ENCODE data around the gene FRRS1L.

Gene FRRS1L

GRCh38 chr9:109092051-109092580 lies 74.9 kb downstream of the FRRS1L start:
- DNase-seq (ENCODE audit: low spot score) (no peak), ATAC-seq (ENCODE audit: low read depth) (no peak)
- Histone ChIP-seq H3K4me1 (ENCODE audit: insufficient read depth, poor library complexity, severe bottlenecking) (no peaks in the 10 kb centered on the region), H3K27me3 (ENCODE audit: insufficient read depth, poor library complexity, severe bottlenecking) (no peaks in the 10 kb centered on the region), H3K36me3 (ENCODE audit: low read depth) (peaks cover 69% of the 10 kb centered on the region), H3K9me3 (ENCODE audit: severe bottlenecking) (no peaks in the 10 kb centered on the region), H3K27ac (ENCODE audit: poor library complexity, severe bottlenecking) (no peak overlapping the region), H3K4me3 (ENCODE audit: severe bottlenecking) (no peak overlapping the region)
- TF ChIP-seq CTCF (IDR thresholded peaks at IDR 0.05; ENCODE audit: poor library complexity, severe bottlenecking): no peak

GRCh38 chr9:109088221-109088620 lies 78.8 kb downstream of the FRRS1L start:
- ATAC-seq (ENCODE audit: low read depth) (peak; percentile 31; the same call in 1 of the 3 replicates), DNase-seq (ENCODE audit: low spot score) (no peak)
- Histone ChIP-seq H3K27me3 (ENCODE audit: insufficient read depth, poor library complexity, severe bottlenecking) (no peaks in the 10 kb centered on the region), H3K4me1 (ENCODE audit: insufficient read depth, poor library complexity, severe bottlenecking) (no peaks in the 10 kb centered on the region), H3K9me3 (ENCODE audit: severe bottlenecking) (no peaks in the 10 kb centered on the region), H3K4me3 (ENCODE audit: severe bottlenecking) (no peak overlapping the region), H3K27ac (ENCODE audit: poor library complexity, severe bottlenecking) (no peak overlapping the region), H3K36me3 (ENCODE audit: low read depth) (peaks cover 81% of the 10 kb centered on the region)
- TF ChIP-seq CTCF (IDR thresholded peaks at IDR 0.05; ENCODE audit: poor library complexity, severe bottlenecking): no peak

GRCh38 chr9:109087795-109088194 lies 79.3 kb downstream of the FRRS1L start:
- peaks cover 81% of the 10 kb centered on the region for H3K36me3 ChIP-seq (ENCODE audit: low read depth)
- ATAC-seq (ENCODE audit: low read depth) (no peak), DNase-seq (ENCODE audit: low spot score) (no peak)
- H3K27ac ChIP-seq (ENCODE audit: poor library complexity, severe bottlenecking): no peak overlapping the region
- no peak for TF ChIP-seq CTCF (IDR thresholded peaks at IDR 0.05; ENCODE audit: poor library complexity, severe bottlenecking)
- no peaks in the 10 kb centered on the region for H3K9me3 ChIP-seq (ENCODE audit: severe bottlenecking)
- no peaks in the 10 kb centered on the region for H3K27me3 ChIP-seq (ENCODE audit: insufficient read depth, poor library complexity, severe bottlenecking)
- no peaks in the 10 kb centered on the region for H3K4me1 ChIP-seq (ENCODE audit: insufficient read depth, poor library complexity, severe bottlenecking)
- no peak overlapping the region for H3K4me3 ChIP-seq (ENCODE audit: severe bottlenecking)

- ATAC-seq (ENCODE audit: low read depth): peak; percentile 72
- no peak for TF ChIP-seq CTCF (IDR thresholded peaks at IDR 0.05; ENCODE audit: poor library complexity, severe bottlenecking)
- no peak overlapping the region for H3K4me3 ChIP-seq (ENCODE audit: severe bottlenecking)
- H3K27ac ChIP-seq (ENCODE audit: poor library complexity, severe bottlenecking): no peak overlapping the region
- peaks cover 82% of the 10 kb centered on the region for H3K36me3 ChIP-seq (ENCODE audit: low read depth)
- H3K4me1 ChIP-seq (ENCODE audit: insufficient read depth, poor library complexity, severe bottlenecking): no peaks in the 10 kb centered on the region
- no peak for DNase-seq (ENCODE audit: low spot score)
- H3K9me3 ChIP-seq (ENCODE audit: severe bottlenecking): no peaks in the 10 kb centered on the region
- no peaks in the 10 kb centered on the region for H3K27me3 ChIP-seq (ENCODE audit: insufficient read depth, poor library complexity, severe bottlenecking)
These were observed 80.8 kb downstream of the FRRS1L start for GRCh38 chr9:109086221-109086620.

- Histone ChIP-seq H3K4me3 (ENCODE audit: severe bottlenecking) (no peak overlapping the region), H3K4me1 (ENCODE audit: insufficient read depth, poor library complexity, severe bottlenecking) (no peaks in the 10 kb centered on the region), H3K27ac (ENCODE audit: poor library complexity, severe bottlenecking) (no peak overlapping the region), H3K27me3 (ENCODE audit: insufficient read depth, poor library complexity, severe bottlenecking) (no peaks in the 10 kb centered on the region), H3K9me3 (ENCODE audit: severe bottlenecking) (no peaks in the 10 kb centered on the region), H3K36me3 (ENCODE audit: low read depth) (peaks cover 83% of the 10 kb centered on the region)
- no peak for TF ChIP-seq CTCF (IDR thresholded peaks at IDR 0.05; ENCODE audit: poor library complexity, severe bottlenecking)
- ATAC-seq (ENCODE audit: low read depth) (no peak), DNase-seq (ENCODE audit: low spot score) (no peak)
These were observed 81.5 kb downstream of the FRRS1L start for GRCh38 chr9:109085510-109085909.

All from RWPE2 (cell line).